ENCODE measurements around the gene LIN7A.

DNA sequence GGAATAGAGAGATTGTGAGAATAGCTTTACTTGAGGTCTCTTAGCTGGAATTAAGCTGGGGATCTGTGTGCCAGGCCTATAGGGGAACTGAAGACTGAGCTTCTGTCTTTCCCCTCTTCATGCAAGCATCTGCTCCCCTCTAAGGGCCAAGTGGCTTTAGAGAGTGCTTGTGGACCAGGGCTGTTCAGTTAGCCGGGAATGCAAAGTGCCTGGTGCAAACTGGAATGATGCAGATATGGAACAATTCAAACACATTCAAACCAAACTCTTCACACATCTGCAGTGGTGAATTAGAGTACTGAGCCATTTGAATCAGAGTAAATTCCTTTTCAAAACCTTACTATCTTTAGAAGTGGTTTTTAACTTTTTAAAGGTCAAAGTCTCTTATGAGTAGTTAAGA lies 99.0 kb downstream of the LIN7A start:
- TF ChIP-seq, protein P1, sequence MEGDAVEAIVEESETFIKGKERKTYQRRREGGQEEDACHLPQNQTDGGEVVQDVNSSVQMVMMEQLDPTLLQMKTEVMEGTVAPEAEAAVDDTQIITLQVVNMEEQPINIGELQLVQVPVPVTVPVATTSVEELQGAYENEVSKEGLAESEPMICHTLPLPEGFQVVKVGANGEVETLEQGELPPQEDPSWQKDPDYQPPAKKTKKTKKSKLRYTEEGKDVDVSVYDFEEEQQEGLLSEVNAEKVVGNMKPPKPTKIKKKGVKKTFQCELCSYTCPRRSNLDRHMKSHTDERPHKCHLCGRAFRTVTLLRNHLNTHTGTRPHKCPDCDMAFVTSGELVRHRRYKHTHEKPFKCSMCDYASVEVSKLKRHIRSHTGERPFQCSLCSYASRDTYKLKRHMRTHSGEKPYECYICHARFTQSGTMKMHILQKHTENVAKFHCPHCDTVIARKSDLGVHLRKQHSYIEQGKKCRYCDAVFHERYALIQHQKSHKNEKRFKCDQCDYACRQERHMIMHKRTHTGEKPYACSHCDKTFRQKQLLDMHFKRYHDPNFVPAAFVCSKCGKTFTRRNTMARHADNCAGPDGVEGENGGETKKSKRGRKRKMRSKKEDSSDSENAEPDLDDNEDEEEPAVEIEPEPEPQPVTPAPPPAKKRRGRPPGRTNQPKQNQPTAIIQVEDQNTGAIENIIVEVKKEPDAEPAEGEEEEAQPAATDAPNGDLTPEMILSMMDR (IDR thresholded peaks at IDR 0.05; ENCODE audit: poor library complexity): no peak
- TF ChIP-seq EZH2 (IDR thresholded peaks at IDR 0.05; ENCODE audit: borderline replicate concordance): no peak
